PC-3 (cell line): ENCODE results near the gene MYLK3. TPM values are rescaled to one million over a fixed set of nuclear protein-coding genes. Genes with fewer than 3 reads are reported as not detected.

Experiments
- ATAC-seq: fragments of 200-7000 bp; cut with Tn5 transposase; 2 replicates; pipeline ENCODE4 v1.9.1; 2020; ENCODE audit warnings: mild to moderate bottlenecking, moderate library complexity
- BruUV-seq: library from RNA; stranded (reverse); fragments of 400-500 nt; replicated peaks from 2 replicates; lab custom pipeline; 2021; lab: Mats Ljungman, UMichigan
- CTCF ChIA-PET: fragments of 300-600 bp; sonication (Branson Sonifier 250); formaldehyde crosslinking; loops from one replicate; lab custom pipeline; 2022; ENCODE audit warnings: antibody characterized with exemption; lab: Charles Lee
- POLR2A ChIA-PET: fragments of 300-600 bp; sonication (Branson Sonifier 250); formaldehyde crosslinking; loops from one replicate; lab custom pipeline; 2022; ENCODE audit warnings: antibody characterized with exemption; ENCODE audit not compliant: unreplicated experiment; lab: Charles Lee
- DNase-seq: peaks from one replicate; pipeline ENCODE4 v3.0.0-alpha.2; 2015
- H2AFZ ChIP-seq: fragments of 300-600 bp; sonication (generic); 2 replicates; pipeline ENCODE4 v1.6.0; 2016; ENCODE audit warnings: antibody characterized with exemption, low read length
- H3F3A ChIP-seq: fragments of 300-600 bp; sonication (generic); one replicate; pipeline ENCODE4 v1.6.0; 2017; ENCODE audit warnings: antibody characterized with exemption, low read length, control low read depth, mild to moderate bottlenecking; ENCODE audit not compliant: unreplicated experiment
- H3K27ac ChIP-seq: fragments of 300-600 bp; sonication (generic); 2 replicates; pipeline ENCODE4 v1.5.1; 2016; ENCODE audit warnings: mild to moderate bottlenecking, low read length
- H3K27me3 ChIP-seq: fragments of 300-600 bp; sonication (generic); 2 replicates; pipeline ENCODE4 v1.6.1; 2016; ENCODE audit warnings: low read length, mixed read lengths
- H3K36me3 ChIP-seq: fragments of 300-600 bp; sonication (generic); 2 replicates; pipeline ENCODE4 v1.6.1; 2016; ENCODE audit warnings: low read depth, mixed run types, low read length, mixed read lengths
- H3K4me1 ChIP-seq: fragments of 300-600 bp; sonication (generic); 2 replicates; pipeline ENCODE4 v1.5.1; 2016; ENCODE audit warnings: low read length; ENCODE audit not compliant: insufficient read depth
- H3K4me2 ChIP-seq: fragments of 300-600 bp; sonication (generic); 2 replicates; pipeline ENCODE4 v1.6.0; 2016; ENCODE audit warnings: low read length
- H3K4me3 ChIP-seq: fragments of 300-600 bp; sonication (generic); 2 replicates; pipeline ENCODE4 v1.5.1; 2016; ENCODE audit warnings: mild to moderate bottlenecking, low read length, mixed read lengths
- H3K79me2 ChIP-seq: fragments of 300-600 bp; sonication (generic); 2 replicates; pipeline ENCODE4 v1.6.1; 2017; ENCODE audit warnings: low read length, mixed read lengths
- H3K9ac ChIP-seq: fragments of 300-600 bp; sonication (generic); 2 replicates; pipeline ENCODE4 v1.6.0; 2016; ENCODE audit warnings: mild to moderate bottlenecking, low read length
- H3K9me2 ChIP-seq: fragments of 300-600 bp; sonication (generic); replicated peaks from 2 replicates; pipeline ENCODE4 v1.6.1; 2016; ENCODE audit warnings: mixed run types, low read length, mixed read lengths
- H3K9me3 ChIP-seq: fragments of 300-600 bp; sonication (generic); 2 replicates; pipeline ENCODE4 v1.6.1; 2016; ENCODE audit warnings: low read length, mixed read lengths
- H4K20me1 ChIP-seq: fragments of 300-600 bp; sonication (generic); 2 replicates; pipeline ENCODE4 v1.6.1; 2016; ENCODE audit warnings: low read length, mixed read lengths
- EZH2 ChIP-seq: fragments of 300-600 bp; sonication (generic); IDR thresholded peaks from one replicate; pipeline ENCODE4 v1.6.1; 2017; ENCODE audit warnings: antibody characterized with exemption, mild to moderate bottlenecking, low read length; ENCODE audit not compliant: unreplicated experiment
- EZH2phosphoT487 ChIP-seq: fragments of 300-600 bp; sonication (generic); IDR thresholded peaks from 2 replicates; pipeline ENCODE4 v1.6.1; 2018; ENCODE audit warnings: mild to moderate bottlenecking, antibody characterized with exemption, low read length, borderline replicate concordance
- intact Hi-C: fragments of 100-400 bp; cut with micrococcal nuclease; formaldehyde crosslinking; loops from 2 replicates; pipeline ENCODE4 v1.9.0; 2023
- total RNA-seq: library from RNA; depleted of rRNA; stranded (reverse); fragments of >200 nt; gene quantifications from 2 replicates; pipeline ENCODE4 v1.2.3, GENCODE V29; 2014
- TF ChIP-seq, protein P1 (sequence below): fragments of 300-600 bp; sonication (generic); conservative IDR thresholded peaks from 2 replicates; pipeline ENCODE4 v1.5.1; 2017; ENCODE audit warnings: antibody characterized with exemption, low read depth, mild to moderate bottlenecking, low read length

Gene MYLK3
- total RNA-seq, 1 experiment from 2014 or later = under 0.01 TPM

DNA sequence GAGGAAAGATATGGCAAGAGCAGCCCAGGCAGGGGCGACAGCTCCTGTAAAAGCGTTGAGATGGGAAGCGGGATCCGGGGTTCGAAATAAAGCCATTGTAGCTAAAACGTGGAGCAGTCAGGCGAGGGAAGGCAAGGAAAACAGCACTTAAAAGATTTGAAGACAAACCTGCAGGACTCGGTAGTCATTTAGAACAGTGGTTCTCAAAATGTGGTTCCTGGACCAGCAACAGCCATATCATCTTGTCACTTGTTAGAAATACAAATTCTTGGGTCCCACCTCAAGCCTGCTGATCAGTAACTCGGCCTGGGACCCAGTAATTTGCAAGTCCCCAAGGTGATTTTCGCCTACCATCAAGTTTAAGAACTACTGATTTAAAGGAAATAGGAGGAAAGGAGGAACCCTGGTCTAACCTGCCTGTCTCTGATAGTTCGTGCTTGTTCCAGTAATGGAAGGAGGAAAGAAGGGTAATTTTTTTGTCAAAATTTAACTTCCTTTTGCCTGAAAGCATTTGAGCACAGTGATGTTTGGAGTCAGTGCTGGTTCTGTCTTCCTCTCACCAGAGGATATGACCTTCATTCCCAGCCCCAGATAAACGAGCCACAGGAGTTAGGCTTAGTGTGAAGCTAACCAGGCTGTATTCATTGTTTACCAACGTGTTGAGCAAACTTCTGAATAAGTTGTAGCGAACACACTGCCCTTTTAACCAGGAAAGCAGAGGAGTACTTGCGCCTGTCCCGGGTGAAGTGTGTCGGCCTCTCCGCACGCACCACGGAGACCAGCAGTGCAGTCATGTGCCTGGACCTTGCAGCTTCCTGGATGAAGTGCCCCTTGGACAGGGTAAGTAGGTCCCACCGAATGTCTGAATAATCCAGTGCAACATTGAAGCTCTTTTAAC lies 57.6 kb downstream of the MYLK3 start:
- peak overlapping the region; percentile 89 for H3K9ac ChIP-seq
- no TSS peak for BruUV-seq
- no peaks in the 10 kb centered on the region for H3K27me3 ChIP-seq
- intact Hi-C loops = no loop called here
- H2AFZ ChIP-seq = no peak overlapping the region
- ChIA-PET CTCF (interaction anchor here (0.6 kb wide), 1 partner anchor 27 kb away, joined by 4 read pairs; no protein-coding TSS in a partner anchor), POLR2A (interaction anchor here (0.6 kb wide), 1 partner anchor 139 kb away, joined by 4 read pairs; no protein-coding TSS in a partner anchor)
- no peaks in the 10 kb centered on the region for H3F3A ChIP-seq
- DNase-seq (peak; percentile 4), ATAC-seq (no peak)
- no peak overlapping the region for H3K27ac ChIP-seq
- TF ChIP-seq EZH2 = no peak
- TF ChIP-seq, protein P1, sequence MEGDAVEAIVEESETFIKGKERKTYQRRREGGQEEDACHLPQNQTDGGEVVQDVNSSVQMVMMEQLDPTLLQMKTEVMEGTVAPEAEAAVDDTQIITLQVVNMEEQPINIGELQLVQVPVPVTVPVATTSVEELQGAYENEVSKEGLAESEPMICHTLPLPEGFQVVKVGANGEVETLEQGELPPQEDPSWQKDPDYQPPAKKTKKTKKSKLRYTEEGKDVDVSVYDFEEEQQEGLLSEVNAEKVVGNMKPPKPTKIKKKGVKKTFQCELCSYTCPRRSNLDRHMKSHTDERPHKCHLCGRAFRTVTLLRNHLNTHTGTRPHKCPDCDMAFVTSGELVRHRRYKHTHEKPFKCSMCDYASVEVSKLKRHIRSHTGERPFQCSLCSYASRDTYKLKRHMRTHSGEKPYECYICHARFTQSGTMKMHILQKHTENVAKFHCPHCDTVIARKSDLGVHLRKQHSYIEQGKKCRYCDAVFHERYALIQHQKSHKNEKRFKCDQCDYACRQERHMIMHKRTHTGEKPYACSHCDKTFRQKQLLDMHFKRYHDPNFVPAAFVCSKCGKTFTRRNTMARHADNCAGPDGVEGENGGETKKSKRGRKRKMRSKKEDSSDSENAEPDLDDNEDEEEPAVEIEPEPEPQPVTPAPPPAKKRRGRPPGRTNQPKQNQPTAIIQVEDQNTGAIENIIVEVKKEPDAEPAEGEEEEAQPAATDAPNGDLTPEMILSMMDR = no peak
- TF ChIP-seq EZH2phosphoT487 = no peak
- H3K79me2 ChIP-seq = peaks cover 62% of the 10 kb centered on the region
- no peaks in the 10 kb centered on the region for H3K9me2 ChIP-seq
- peaks cover 23% of the 10 kb centered on the region for H3K4me1 ChIP-seq
- peak overlapping the region; percentile 94 for H3K4me2 ChIP-seq
- peak overlapping the region; percentile 95 for H3K4me3 ChIP-seq
- peaks cover 30% of the 10 kb centered on the region for H3K36me3 ChIP-seq
- peaks cover 49% of the 10 kb centered on the region for H4K20me1 ChIP-seq
- no peaks in the 10 kb centered on the region for H3K9me3 ChIP-seq

DNA sequence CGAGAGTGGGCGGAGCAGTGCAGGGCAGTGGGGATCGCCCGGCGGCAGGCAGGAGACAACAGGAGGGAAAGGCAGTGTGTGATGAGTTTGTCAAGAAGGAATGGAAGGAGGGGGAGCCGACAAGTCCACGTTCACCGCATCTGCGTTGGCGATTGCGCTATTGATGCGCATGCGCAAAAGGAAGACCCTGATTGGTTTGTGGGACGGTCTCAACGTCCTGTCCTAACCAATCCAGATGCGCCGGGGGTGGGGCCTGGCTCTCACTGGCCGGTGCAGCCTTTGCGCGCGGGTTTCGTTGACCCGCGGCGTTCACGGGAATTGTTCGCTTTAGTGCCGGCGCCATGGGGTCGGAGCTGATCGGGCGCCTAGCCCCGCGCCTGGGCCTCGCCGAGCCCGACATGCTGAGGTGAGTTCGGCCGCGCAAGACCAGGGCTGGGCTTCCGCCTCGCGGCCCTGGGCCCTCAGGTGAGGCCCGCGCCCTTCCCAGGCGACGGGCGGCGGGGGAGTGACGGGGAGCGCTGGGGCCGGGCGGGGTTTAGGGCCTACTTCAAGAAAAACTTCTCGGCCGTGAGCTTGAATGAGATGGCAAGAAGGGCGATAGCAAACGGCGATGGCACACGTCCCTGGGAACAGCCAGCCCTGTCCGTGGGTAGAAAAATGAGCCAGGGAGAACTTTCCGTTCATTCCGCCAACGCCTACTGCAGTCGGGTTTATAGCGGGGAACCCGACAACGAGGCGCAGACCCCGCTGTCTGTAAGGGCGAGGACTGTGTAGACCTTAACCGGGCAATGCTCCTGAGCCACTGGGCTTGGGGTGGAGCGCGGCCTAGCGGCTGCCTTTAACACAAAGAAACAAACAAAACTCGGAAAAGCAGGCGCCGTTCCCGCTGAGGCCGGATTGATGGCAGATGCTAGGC lies 58.5 kb downstream of the MYLK3 start, which contains the start of gene ORC6:
Gene ORC6 (plus strand): TSS at position 295 of the 916 bp plus-strand sequence. CDS start 47 bp downstream, at position 342.
- peaks cover 23% of the 10 kb centered on the region for H3K4me1 ChIP-seq
- H3K4me2 ChIP-seq = peak within 1 kb of the TSS; percentile 94
- H3K9me2 ChIP-seq = no peaks in the 10 kb centered on the region
- H3K4me3 ChIP-seq = peak within 1 kb of the TSS; percentile 95
- CTCF ChIA-PET = no interaction called here
- DNase-seq (peak; percentile 87), ATAC-seq (peak; percentile 80)
- intact Hi-C loops = loop anchor here (5.0 kb wide), 1 partner anchor 113 kb away; no protein-coding TSS in a partner anchor
- peak within 1 kb of the TSS; percentile 96 for H2AFZ ChIP-seq
- H3K36me3 ChIP-seq = peaks cover 22% of the 10 kb centered on the region
- POLR2A ChIA-PET = interaction anchor here (0.8 kb wide), 1 partner anchor 100 kb away, joined by 3 read pairs; no protein-coding TSS in a partner anchor
- H3K9ac ChIP-seq = peak within 1 kb of the TSS; percentile 89
- no peaks in the 10 kb centered on the region for H3F3A ChIP-seq
- BruUV-seq = TSS peak; percentile 44
- TF ChIP-seq, protein P1 = peak; percentile 50
- TF ChIP-seq EZH2 = no peak
- no peaks in the 10 kb centered on the region for H3K27me3 ChIP-seq
- peak within 1 kb of the TSS; percentile 71 for H3K27ac ChIP-seq
- peaks cover 71% of the 10 kb centered on the region for H3K79me2 ChIP-seq
- peaks cover 56% of the 10 kb centered on the region for H4K20me1 ChIP-seq
- no peaks in the 10 kb centered on the region for H3K9me3 ChIP-seq
